Measurements from ENCODE around the gene MRPS18A.
A peak's percentile ranks its signal among the peaks of the same experiment; 100 is the strongest.

Gene MRPS18A

GRCh38 chr6:43669922-43670622 lies 17.5 kb downstream of the MRPS18A start:
- Histone ChIP-seq H3K36me3 (ENCODE audit: insufficient read depth, low read length) (peaks cover 42% of the 10 kb centered on the region), H3K4me1 (ENCODE audit: insufficient read depth, low read length, severe bottlenecking) (peaks cover 9% of the 10 kb centered on the region)

GRCh38 chr6:43669050-43669921 lies 18.3 kb downstream of the MRPS18A start:
- Histone ChIP-seq H3F3A (ENCODE audit: insufficient read depth, low read length) (no peaks in the 10 kb centered on the region), H3K9ac (ENCODE audit: low read length) (no peak overlapping the region), H2AFZ (ENCODE audit: low read length) (no peak overlapping the region), H4K20me1 (ENCODE audit: insufficient read depth, low read length) (no peaks in the 10 kb centered on the region), H3K9me3 (ENCODE audit: low read length) (no peaks in the 10 kb centered on the region), H3K27me3 (ENCODE audit: insufficient read depth, low read length) (no peaks in the 10 kb centered on the region), H3K4me2 (ENCODE audit: low read length) (no peak overlapping the region), H3K27ac (ENCODE audit: low read depth, low read length, poor library complexity, severe bottlenecking) (no peak overlapping the region), H3K4me3 (ENCODE audit: low read depth, low read length, poor library complexity, severe bottlenecking) (no peak overlapping the region), H3K36me3 (ENCODE audit: insufficient read depth, low read length) (peaks cover 34% of the 10 kb centered on the region), H3K9me2 (ENCODE audit: low read depth, low read length) (no peaks in the 10 kb centered on the region), H3K79me2 (ENCODE audit: insufficient read depth, low read length) (no peaks in the 10 kb centered on the region), H3K4me1 (ENCODE audit: insufficient read depth, low read length, severe bottlenecking) (peaks cover 9% of the 10 kb centered on the region)
- no peak for TF ChIP-seq CTCF (IDR thresholded peaks at IDR 0.05; ENCODE audit: low read length)
- no peak for TF ChIP-seq EZH2 (IDR thresholded peaks at IDR 0.05; ENCODE audit: borderline replicate concordance, low read length)

More at GRCh38 chr6:43669922-43670622, 17.5 kb downstream of the MRPS18A start:
- Histone ChIP-seq H3K4me2 (ENCODE audit: low read length) (no peak overlapping the region), H3K79me2 (ENCODE audit: insufficient read depth, low read length) (no peaks in the 10 kb centered on the region), H2AFZ (ENCODE audit: low read length) (no peak overlapping the region), H3K9ac (ENCODE audit: low read length) (no peak overlapping the region), H3K27me3 (ENCODE audit: insufficient read depth, low read length) (no peaks in the 10 kb centered on the region), H3K4me3 (ENCODE audit: low read depth, low read length, poor library complexity, severe bottlenecking) (no peak overlapping the region), H3K27ac (ENCODE audit: low read depth, low read length, poor library complexity, severe bottlenecking) (no peak overlapping the region), H3K9me3 (ENCODE audit: low read length) (no peaks in the 10 kb centered on the region), H4K20me1 (ENCODE audit: insufficient read depth, low read length) (no peaks in the 10 kb centered on the region), H3K9me2 (ENCODE audit: low read depth, low read length) (no peaks in the 10 kb centered on the region), H3F3A (ENCODE audit: insufficient read depth, low read length) (no peaks in the 10 kb centered on the region)
- no peak for TF ChIP-seq EZH2 (IDR thresholded peaks at IDR 0.05; ENCODE audit: borderline replicate concordance, low read length)
- no peak for TF ChIP-seq CTCF (IDR thresholded peaks at IDR 0.05; ENCODE audit: low read length)

GRCh38 chr6:43668151-43669028 lies 19.2 kb downstream of the MRPS18A start:
- Histone ChIP-seq H3K9me3 (ENCODE audit: low read length) (no peaks in the 10 kb centered on the region), H2AFZ (ENCODE audit: low read length) (no peak overlapping the region), H3K79me2 (ENCODE audit: insufficient read depth, low read length) (no peaks in the 10 kb centered on the region), H3K36me3 (ENCODE audit: insufficient read depth, low read length) (peaks cover 25% of the 10 kb centered on the region), H4K20me1 (ENCODE audit: insufficient read depth, low read length) (no peaks in the 10 kb centered on the region), H3F3A (ENCODE audit: insufficient read depth, low read length) (no peaks in the 10 kb centered on the region), H3K4me2 (ENCODE audit: low read length) (no peak overlapping the region; the same call in 1 of the 2 replicates), H3K9me2 (ENCODE audit: low read depth, low read length) (no peaks in the 10 kb centered on the region), H3K9ac (ENCODE audit: low read length) (no peak overlapping the region), H3K27ac (ENCODE audit: low read depth, low read length, poor library complexity, severe bottlenecking) (no peak overlapping the region), H3K27me3 (ENCODE audit: insufficient read depth, low read length) (no peaks in the 10 kb centered on the region), H3K4me1 (ENCODE audit: insufficient read depth, low read length, severe bottlenecking) (peaks cover 9% of the 10 kb centered on the region), H3K4me3 (ENCODE audit: low read depth, low read length, poor library complexity, severe bottlenecking) (no peak overlapping the region)
- peak; percentile 91 for TF ChIP-seq CTCF (IDR thresholded peaks at IDR 0.05; ENCODE audit: low read length)
- no peak for TF ChIP-seq EZH2 (IDR thresholded peaks at IDR 0.05; ENCODE audit: borderline replicate concordance, low read length)
